ENCODE data around the gene MARK1.

MARK1 gene

GRCh38 chr1:220637759-220638158 lies 109.8 kb downstream of the MARK1 start:
- Histone ChIP-seq H3K4me2 (ENCODE audit: low read depth, low read length) (no peak overlapping the region), H3K4me1 (ENCODE audit: low read length) (no peaks in the 10 kb centered on the region), H3K9me3 (replicated peaks; ENCODE audit: insufficient read depth, low read length) (no peaks in the 10 kb centered on the region), H3K79me2 (ENCODE audit: low read length) (no peaks in the 10 kb centered on the region), H3K27me3 (replicated peaks; ENCODE audit: insufficient read depth, low read length) (no peaks in the 10 kb centered on the region), H3K9me2 (replicated peaks; ENCODE audit: insufficient read depth, low read length) (no peaks in the 10 kb centered on the region), H3K36me3 (replicated peaks; ENCODE audit: insufficient read depth, low read length) (no peaks in the 10 kb centered on the region), H4K20me1 (ENCODE audit: insufficient read depth, low read length) (no peaks in the 10 kb centered on the region), H3K9ac (ENCODE audit: low read length) (no peak overlapping the region), H2AFZ (ENCODE audit: low read length) (no peak overlapping the region), H3K27ac (ENCODE audit: low read length) (no peak overlapping the region), H3F3A (ENCODE audit: insufficient read depth, low read length) (no peaks in the 10 kb centered on the region), H3K4me3 (ENCODE audit: low read length) (no peak overlapping the region)
- DNase-seq: no peak
- TF ChIP-seq EZH2 (optimal IDR thresholded peaks at IDR 0.05; ENCODE audit: low read depth, low read length) (no peak), EZH2phosphoT487 (IDR thresholded peaks at IDR 0.05; ENCODE audit: low read length) (no peak), CTCF (IDR thresholded peaks at IDR 0.05; ENCODE audit: low read length) (no peak)

GRCh38 chr1:220642285-220642684 lies 114.3 kb downstream of the MARK1 start:
- Histone ChIP-seq H3K36me3 (replicated peaks; ENCODE audit: insufficient read depth, low read length) (no peaks in the 10 kb centered on the region), H3K9me2 (replicated peaks; ENCODE audit: insufficient read depth, low read length) (no peaks in the 10 kb centered on the region), H3F3A (ENCODE audit: insufficient read depth, low read length) (no peaks in the 10 kb centered on the region), H3K27me3 (replicated peaks; ENCODE audit: insufficient read depth, low read length) (no peaks in the 10 kb centered on the region), H3K79me2 (ENCODE audit: low read length) (no peaks in the 10 kb centered on the region), H3K27ac (ENCODE audit: low read length) (no peak overlapping the region), H3K9ac (ENCODE audit: low read length) (no peak overlapping the region), H3K9me3 (replicated peaks; ENCODE audit: insufficient read depth, low read length) (no peaks in the 10 kb centered on the region), H3K4me2 (ENCODE audit: low read depth, low read length) (no peak overlapping the region), H4K20me1 (ENCODE audit: insufficient read depth, low read length) (no peaks in the 10 kb centered on the region), H3K4me1 (ENCODE audit: low read length) (no peaks in the 10 kb centered on the region), H3K4me3 (ENCODE audit: low read length) (no peak overlapping the region), H2AFZ (ENCODE audit: low read length) (no peak overlapping the region)
- TF ChIP-seq CTCF (IDR thresholded peaks at IDR 0.05; ENCODE audit: low read length): no peak
- no peak for TF ChIP-seq EZH2phosphoT487 (IDR thresholded peaks at IDR 0.05; ENCODE audit: low read length)
- no peak for TF ChIP-seq EZH2 (optimal IDR thresholded peaks at IDR 0.05; ENCODE audit: low read depth, low read length)
- no peak for DNase-seq

- no peak for DNase-seq
- Histone ChIP-seq H3K4me3 (ENCODE audit: low read length) (no peak overlapping the region), H3K27me3 (replicated peaks; ENCODE audit: insufficient read depth, low read length) (no peaks in the 10 kb centered on the region), H2AFZ (ENCODE audit: low read length) (no peak overlapping the region), H3K9ac (ENCODE audit: low read length) (no peak overlapping the region), H3K9me3 (replicated peaks; ENCODE audit: insufficient read depth, low read length) (no peaks in the 10 kb centered on the region), H3K27ac (ENCODE audit: low read length) (no peak overlapping the region), H3K4me1 (ENCODE audit: low read length) (peaks cover 10% of the 10 kb centered on the region; the same call in 1 of the 2 replicates), H3K36me3 (replicated peaks; ENCODE audit: insufficient read depth, low read length) (no peaks in the 10 kb centered on the region), H3F3A (ENCODE audit: insufficient read depth, low read length) (no peaks in the 10 kb centered on the region), H3K4me2 (ENCODE audit: low read depth, low read length) (no peak overlapping the region), H3K79me2 (ENCODE audit: low read length) (no peaks in the 10 kb centered on the region), H4K20me1 (ENCODE audit: insufficient read depth, low read length) (no peaks in the 10 kb centered on the region), H3K9me2 (replicated peaks; ENCODE audit: insufficient read depth, low read length) (no peaks in the 10 kb centered on the region)
- TF ChIP-seq EZH2 (optimal IDR thresholded peaks at IDR 0.05; ENCODE audit: low read depth, low read length): no peak
Observed at GRCh38 chr1:220652995-220653394, 125.1 kb downstream of the MARK1 start.

GRCh38 chr1:220655509-220655908 lies 127.6 kb downstream of the MARK1 start:
- H3K36me3 ChIP-seq (replicated peaks; ENCODE audit: insufficient read depth, low read length): no peaks in the 10 kb centered on the region
- H3K27me3 ChIP-seq (replicated peaks; ENCODE audit: insufficient read depth, low read length): no peaks in the 10 kb centered on the region
- no peak overlapping the region for H3K4me3 ChIP-seq (ENCODE audit: low read length)
- H3K9ac ChIP-seq (ENCODE audit: low read length): no peak overlapping the region
- peak; percentile 15 for DNase-seq
- no peak overlapping the region for H2AFZ ChIP-seq (ENCODE audit: low read length)
- H3K4me1 ChIP-seq (ENCODE audit: low read length): peaks cover 10% of the 10 kb centered on the region; the same call in 1 of the 2 replicates
- H3K79me2 ChIP-seq (ENCODE audit: low read length): no peaks in the 10 kb centered on the region
- H3K27ac ChIP-seq (ENCODE audit: low read length): no peak overlapping the region
- TF ChIP-seq EZH2 (optimal IDR thresholded peaks at IDR 0.05; ENCODE audit: low read depth, low read length) (no peak), CTCF (IDR thresholded peaks at IDR 0.05; ENCODE audit: low read length) (no peak), EZH2phosphoT487 (IDR thresholded peaks at IDR 0.05; ENCODE audit: low read length) (no peak)
- H3K9me3 ChIP-seq (replicated peaks; ENCODE audit: insufficient read depth, low read length): no peaks in the 10 kb centered on the region
- H3F3A ChIP-seq (ENCODE audit: insufficient read depth, low read length): no peaks in the 10 kb centered on the region
- H3K4me2 ChIP-seq (ENCODE audit: low read depth, low read length): no peak overlapping the region
- H4K20me1 ChIP-seq (ENCODE audit: insufficient read depth, low read length): no peaks in the 10 kb centered on the region
- H3K9me2 ChIP-seq (replicated peaks; ENCODE audit: insufficient read depth, low read length): no peaks in the 10 kb centered on the region
